SU-DHL-6 (cell line): Measurements from ENCODE around the gene TTYH1.

Source experiments
- H2AFZ ChIP-seq: fragments of 200-600 bp; sonication (generic); 2 replicates; pipeline ENCODE4 v1.6.1; 2014; ENCODE audit warnings: low read depth, mild to moderate bottlenecking, moderate library complexity, mixed read lengths, antibody characterized with exemption, low read length; ENCODE audit not compliant: severe bottlenecking
- H3F3A ChIP-seq: fragments of 200-600 bp; shearing (Covaris generic); 2 replicates; pipeline ENCODE4 v1.6.0; 2016; ENCODE audit warnings: antibody characterized with exemption, mild to moderate bottlenecking; ENCODE audit not compliant: insufficient read depth
- H3K27ac ChIP-seq: fragments of 200-600 bp; sonication (generic); 2 replicates; pipeline ENCODE4 v1.5.1; 2016; ENCODE audit warnings: low read depth, mild to moderate bottlenecking, low read length, moderate library complexity, mixed read lengths
- H3K27me3 ChIP-seq: fragments of 200-600 bp; sonication (generic), shearing (Covaris generic); 2 replicates; pipeline ENCODE4 v1.6.0; 2014; ENCODE audit warnings: mild to moderate bottlenecking, low read length
- H3K36me3 ChIP-seq: fragments of 200-600 bp; sonication (generic); 2 replicates; pipeline ENCODE4 v1.6.1; 2014; ENCODE audit warnings: mild to moderate bottlenecking, low read length, mixed read lengths
- H3K4me2 ChIP-seq: fragments of 300-600, 200-600 bp; shearing (Covaris generic), sonication (generic); 2 replicates; pipeline ENCODE4 v1.6.0; 2014; ENCODE audit warnings: low read length, low read depth, mild to moderate bottlenecking; ENCODE audit not compliant: poor library complexity, severe bottlenecking
- H3K4me3 ChIP-seq: fragments of 200-600 bp; sonication (generic); 2 replicates; pipeline ENCODE4 v1.5.1; 2014; ENCODE audit warnings: antibody characterized with exemption, low read length, mild to moderate bottlenecking, mixed read lengths; ENCODE audit not compliant: insufficient read depth, poor library complexity, severe bottlenecking
- H3K79me2 ChIP-seq: fragments of 200-600 bp; sonication (generic); 2 replicates; pipeline ENCODE4 v1.6.1; 2014; ENCODE audit warnings: mild to moderate bottlenecking, low read length, moderate library complexity; ENCODE audit not compliant: insufficient read depth
- H3K9ac ChIP-seq: fragments of 200-600 bp; sonication (generic); 2 replicates; pipeline ENCODE4 v1.7.0; 2014; ENCODE audit warnings: mild to moderate bottlenecking, low read length
- H3K9me2 ChIP-seq: fragments of 200-600 bp; sonication (generic); replicated peaks from 2 replicates; pipeline ENCODE4 v1.6.1; 2014; ENCODE audit warnings: low read length; ENCODE audit not compliant: insufficient read depth
- H3K9me3 ChIP-seq: fragments of 200-600 bp; sonication (generic); 2 replicates; pipeline ENCODE4 v1.6.1; 2014; ENCODE audit warnings: low read length, mixed read lengths; ENCODE audit not compliant: insufficient read depth
- H4K20me1 ChIP-seq: fragments of 200-600 bp; sonication (generic); 2 replicates; pipeline ENCODE4 v1.6.1; 2014; ENCODE audit warnings: low read depth, mild to moderate bottlenecking, antibody characterized with exemption, low read length, moderate library complexity, mixed read lengths
- EZH2phosphoT487 ChIP-seq: fragments of 200-600 bp; sonication (generic), shearing (Covaris generic); conservative IDR thresholded peaks from 2 replicates; pipeline ENCODE4 v1.6.1; 2018; ENCODE audit warnings: mild to moderate bottlenecking, antibody characterized with exemption, low read length, moderate library complexity, mixed read lengths
- TF ChIP-seq, protein P1 (sequence below): fragments of 200-600 bp; sonication (generic); IDR thresholded peaks from one replicate; pipeline ENCODE4 v1.5.1; 2017; ENCODE audit warnings: antibody characterized with exemption, mild to moderate bottlenecking, low read length, moderate library complexity; ENCODE audit not compliant: insufficient read depth, poor library complexity, severe bottlenecking

Gene TTYH1

DNA sequence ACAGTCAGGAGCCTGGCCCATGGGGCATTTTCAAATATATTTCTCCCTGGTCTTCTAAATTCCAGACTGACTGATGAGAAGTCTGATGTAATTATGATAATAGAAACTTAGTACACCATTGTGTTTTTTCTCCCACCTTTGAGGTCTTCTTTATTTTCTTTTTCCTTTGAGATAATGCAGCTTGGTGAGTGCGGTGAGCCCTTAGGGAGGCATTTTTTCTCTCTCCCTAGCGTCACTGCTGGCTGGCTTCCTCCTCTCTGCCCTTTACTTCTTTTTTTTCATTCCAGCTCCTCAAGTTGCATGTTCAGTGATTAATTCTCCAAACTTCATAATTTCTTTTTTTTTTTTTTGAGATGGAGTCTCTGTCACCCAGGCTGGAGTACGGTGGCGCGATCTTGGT is 70.6 kb downstream of the TTYH1 start:
- Histone ChIP-seq H3K4me3 (no peak overlapping the region), H3K79me2 (no peaks in the 10 kb centered on the region), H3K36me3 (no peaks in the 10 kb centered on the region), H4K20me1 (no peaks in the 10 kb centered on the region), H3F3A (no peaks in the 10 kb centered on the region), H3K27me3 (no peaks in the 10 kb centered on the region), H3K9me2 (no peaks in the 10 kb centered on the region), H3K4me2 (no peak overlapping the region), H3K9ac (no peak overlapping the region), H3K9me3 (no peaks in the 10 kb centered on the region), H2AFZ (no peak overlapping the region), H3K27ac (no peak overlapping the region)
- TF ChIP-seq EZH2phosphoT487 = no peak
- TF ChIP-seq, protein P1, sequence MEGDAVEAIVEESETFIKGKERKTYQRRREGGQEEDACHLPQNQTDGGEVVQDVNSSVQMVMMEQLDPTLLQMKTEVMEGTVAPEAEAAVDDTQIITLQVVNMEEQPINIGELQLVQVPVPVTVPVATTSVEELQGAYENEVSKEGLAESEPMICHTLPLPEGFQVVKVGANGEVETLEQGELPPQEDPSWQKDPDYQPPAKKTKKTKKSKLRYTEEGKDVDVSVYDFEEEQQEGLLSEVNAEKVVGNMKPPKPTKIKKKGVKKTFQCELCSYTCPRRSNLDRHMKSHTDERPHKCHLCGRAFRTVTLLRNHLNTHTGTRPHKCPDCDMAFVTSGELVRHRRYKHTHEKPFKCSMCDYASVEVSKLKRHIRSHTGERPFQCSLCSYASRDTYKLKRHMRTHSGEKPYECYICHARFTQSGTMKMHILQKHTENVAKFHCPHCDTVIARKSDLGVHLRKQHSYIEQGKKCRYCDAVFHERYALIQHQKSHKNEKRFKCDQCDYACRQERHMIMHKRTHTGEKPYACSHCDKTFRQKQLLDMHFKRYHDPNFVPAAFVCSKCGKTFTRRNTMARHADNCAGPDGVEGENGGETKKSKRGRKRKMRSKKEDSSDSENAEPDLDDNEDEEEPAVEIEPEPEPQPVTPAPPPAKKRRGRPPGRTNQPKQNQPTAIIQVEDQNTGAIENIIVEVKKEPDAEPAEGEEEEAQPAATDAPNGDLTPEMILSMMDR = no peak
